OCI-M2 (cell line): Measurements from ENCODE around the gene DDR1.
A peak's percentile ranks its signal among the peaks of the same experiment; 100 is the strongest.
"Not testable (repeated sequence)": the region's sequence is repeated elsewhere in the genome, so short reads cannot be mapped to it uniquely, and the experiment has no call there.

Source experiments
- DNase-seq: peaks from one replicate; lab custom pipeline; 2025; ENCODE audit not compliant: unreplicated experiment; lab: John Stamatoyannopoulos, UW

The DDR1 gene

GRCh38 chr6:30854285-30855040 is 29.9 kb upstream of the DDR1 start:
- no peak for DNase-seq

DNA sequence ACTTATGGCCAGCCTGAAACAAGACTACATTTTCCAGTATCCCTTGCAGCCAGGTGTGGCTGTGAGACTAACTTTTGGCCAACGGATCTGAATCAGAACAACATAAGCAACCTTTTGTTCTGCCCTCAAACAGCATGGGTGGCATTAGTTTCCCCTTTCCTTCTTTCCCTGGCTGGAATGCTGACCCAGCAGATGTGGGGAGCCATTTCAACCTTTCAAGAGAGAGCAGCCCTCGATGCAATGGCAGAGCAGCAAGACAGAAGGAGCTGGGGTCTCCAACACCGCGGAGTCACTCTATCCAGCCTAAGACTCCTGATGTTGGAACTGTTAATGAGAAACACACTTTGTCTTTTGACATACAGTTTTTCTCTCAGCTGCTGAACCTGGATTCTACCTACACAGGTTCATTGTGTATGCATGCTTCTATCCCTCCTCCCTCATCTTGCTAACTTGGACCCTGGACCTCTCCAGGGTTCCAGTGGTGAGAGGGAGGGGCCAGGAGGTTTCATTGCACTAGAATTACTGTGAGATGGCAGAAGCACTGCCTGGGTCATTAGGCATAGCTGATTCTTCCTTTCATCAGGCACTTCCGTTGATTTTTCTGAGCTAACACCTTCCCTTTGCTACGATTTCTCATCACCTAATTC is 28.8 kb upstream of the DDR1 start:
- no peak for DNase-seq

GRCh38 chr6:30857112-30857511 is 27.2 kb upstream of the DDR1 start:
- DNase-seq = no peak

DNA sequence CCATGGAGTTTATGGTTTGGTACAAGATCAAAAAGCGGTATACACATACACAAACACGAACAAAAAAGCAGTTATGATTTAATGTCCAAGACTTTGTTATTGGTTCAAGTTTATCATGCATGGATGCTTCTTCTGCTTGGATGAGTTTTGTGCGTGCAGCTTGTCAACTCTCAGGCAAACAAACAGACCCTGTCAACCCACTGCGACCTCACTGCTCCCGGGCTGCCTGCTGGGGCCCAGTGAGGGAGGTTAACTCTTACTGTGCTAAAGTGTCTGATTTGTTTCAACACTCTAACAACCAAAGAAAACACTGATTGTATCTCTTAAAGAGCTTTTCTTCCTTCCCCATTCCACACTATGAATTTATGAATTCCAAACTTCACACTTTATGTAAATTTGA is 26.8 kb upstream of the DDR1 start:
- DNase-seq = no peak

- not testable (repeated sequence) for DNase-seq
Observed at GRCh38 chr6:30859726-30860125, 24.6 kb upstream of the DDR1 start.

- no peak for DNase-seq
Observed at GRCh38 chr6:30861257-30862048, 22.9 kb upstream of the DDR1 start.

GRCh38 chr6:30862156-30862875 is 22.0 kb upstream of the DDR1 start:
- DNase-seq = no peak

- no peak for DNase-seq
Observed at GRCh38 chr6:30864325-30864724, 20.0 kb upstream of the DDR1 start.

- not testable (repeated sequence) for DNase-seq
Observed at GRCh38 chr6:30869241-30869749, 15.0 kb upstream of the DDR1 start.

GRCh38 chr6:30870546-30870945 is 13.8 kb upstream of the DDR1 start:
- DNase-seq = no peak

DNA sequence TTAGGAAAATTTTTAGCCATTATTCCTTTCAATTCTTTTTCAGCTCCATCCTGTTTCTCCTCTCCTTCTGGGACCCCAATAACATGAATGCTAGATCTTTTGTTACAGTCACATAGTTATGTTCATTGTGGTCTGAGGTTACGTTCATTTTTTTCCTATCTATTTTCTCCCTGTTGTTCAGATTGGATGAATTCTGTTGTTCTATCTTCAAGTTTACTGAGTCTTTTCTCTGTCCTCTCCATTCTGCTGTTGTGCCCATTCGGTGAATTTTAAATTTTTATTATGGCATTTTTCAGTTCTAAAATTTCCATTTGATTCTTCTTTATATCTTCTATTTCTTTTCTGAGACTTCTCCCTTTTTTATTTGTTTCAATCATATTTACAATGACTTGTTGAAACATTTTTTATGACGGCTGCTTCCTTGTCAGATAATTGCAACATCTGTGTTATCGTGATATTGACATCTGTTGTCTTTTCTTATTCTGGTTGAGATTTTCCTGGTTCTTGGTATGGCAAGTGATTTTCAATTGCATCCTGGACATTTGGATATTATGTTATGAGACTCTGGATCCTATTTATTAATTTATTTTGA is 12.6 kb upstream of the DDR1 start:
- no peak for DNase-seq

- no peak for DNase-seq
Observed at GRCh38 chr6:30873137-30873640, 11.1 kb upstream of the DDR1 start.

- not testable (repeated sequence) for DNase-seq
Observed at GRCh38 chr6:30873795-30874194, 10.5 kb upstream of the DDR1 start.

DNA sequence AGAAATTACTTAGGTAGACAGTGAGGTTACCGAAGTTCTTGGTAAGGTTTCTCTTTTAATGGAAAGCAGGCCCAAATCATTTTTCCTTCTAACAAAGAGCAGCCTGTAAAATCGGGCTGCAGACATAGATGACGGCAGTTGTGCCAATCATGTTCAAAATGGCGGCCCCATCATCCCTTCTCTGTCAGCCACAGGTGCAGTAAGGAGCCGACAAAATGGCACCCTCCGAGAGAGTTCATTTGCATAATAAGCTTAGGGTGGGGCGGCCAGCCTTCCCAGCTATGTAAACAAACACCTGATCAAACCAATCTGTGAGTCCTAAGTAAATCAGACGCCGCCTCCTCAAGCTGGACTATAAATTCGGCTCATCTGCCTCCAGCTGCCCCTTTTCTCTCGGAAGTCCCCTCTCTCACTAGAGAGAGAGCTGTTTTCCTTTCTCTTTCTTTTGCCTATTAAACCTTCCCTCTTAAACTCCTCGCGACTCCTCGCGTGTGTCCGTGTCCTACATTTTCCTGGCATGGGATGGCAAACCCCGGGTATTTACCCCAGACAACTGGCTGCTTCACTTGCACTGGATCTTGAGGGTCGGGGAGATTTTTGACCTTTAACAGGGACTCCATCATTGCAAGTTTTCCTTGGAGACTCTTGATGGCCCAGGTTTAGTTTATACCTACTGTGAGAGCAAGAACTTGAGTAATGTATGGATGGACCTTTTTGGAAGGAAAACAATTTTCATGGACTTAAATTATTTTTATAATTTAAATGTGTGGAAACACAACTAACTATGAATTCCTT is 8.9 kb upstream of the DDR1 start:
- no peak for DNase-seq

GRCh38 chr6:30876039-30876730 is 8.1 kb upstream of the DDR1 start:
- DNase-seq = no peak

DNA sequence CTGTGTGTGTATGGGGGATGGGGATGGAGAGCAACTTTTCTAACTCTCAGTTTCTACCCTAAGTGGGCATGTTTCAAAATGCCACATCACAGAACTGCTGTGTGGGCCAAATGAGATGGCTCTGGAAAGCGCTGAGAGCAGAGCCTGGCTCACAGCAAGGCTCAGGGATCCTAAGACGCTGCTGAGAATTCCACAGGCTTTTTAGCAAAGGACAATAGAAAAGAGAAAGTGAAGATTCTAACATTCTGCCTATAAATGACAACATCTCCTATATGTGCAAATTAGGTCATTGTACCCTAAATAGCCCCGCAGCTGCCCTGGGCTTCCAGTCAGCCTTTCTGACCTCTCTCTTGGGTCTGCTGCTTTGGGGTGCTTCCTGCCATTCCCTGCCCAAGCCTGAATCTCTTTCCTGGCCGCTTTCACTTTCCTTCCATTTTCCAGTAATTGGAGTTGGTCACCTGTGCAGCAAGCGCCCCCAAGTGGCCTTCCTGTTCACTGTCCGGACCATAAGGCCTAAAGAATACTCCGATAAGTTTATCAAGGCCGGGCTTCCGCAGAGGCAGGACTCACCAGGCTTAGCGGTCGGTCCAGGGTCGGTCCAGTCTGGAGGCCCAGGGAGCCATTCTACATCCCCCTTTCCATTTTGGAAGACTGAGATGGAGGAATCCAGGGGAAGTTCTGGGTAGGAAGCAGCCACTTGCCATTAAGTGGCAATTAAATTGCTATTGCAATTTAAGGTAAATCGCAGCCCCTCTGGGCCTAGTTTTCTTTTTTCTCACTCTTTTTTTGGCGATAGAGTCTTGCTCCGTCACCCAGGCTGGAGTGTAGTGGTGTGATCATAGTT is 6.7 kb upstream of the DDR1 start:
- peak; percentile 67 for DNase-seq

DNA sequence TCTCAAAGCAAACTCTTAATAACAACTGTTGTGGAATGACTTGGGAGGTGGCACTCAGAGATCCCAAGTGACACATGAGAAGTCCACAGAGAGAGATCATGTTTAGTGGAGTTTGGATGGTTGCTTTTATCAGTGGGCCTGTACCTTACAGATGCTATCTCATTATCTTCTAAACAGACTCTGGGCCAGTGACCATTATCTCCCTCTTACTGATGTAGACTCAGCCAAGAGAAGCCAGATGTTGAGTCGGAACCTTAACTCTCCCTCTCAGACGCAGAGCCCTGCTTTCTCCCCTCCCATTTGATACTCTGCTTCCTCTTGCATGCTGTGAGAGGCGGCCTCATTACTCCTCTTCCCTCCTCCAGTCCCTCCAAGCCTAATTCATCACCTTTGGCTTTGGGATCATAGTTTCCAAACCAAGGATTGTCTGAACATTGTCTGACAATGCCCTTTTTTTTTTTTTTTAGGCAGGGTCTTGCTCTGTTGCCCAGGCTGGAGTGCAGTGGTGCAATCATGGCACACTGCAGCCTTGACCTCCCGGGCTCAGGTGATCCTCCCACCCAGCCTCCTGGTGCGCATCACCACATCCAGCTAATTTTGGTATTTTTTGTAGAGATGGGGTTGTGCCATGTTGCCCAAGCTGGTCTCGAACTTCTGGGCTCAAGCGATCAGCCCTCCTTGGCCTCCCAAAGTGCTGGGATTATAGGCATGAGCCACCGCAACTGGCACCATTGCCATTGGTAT is 4.5 kb upstream of the DDR1 start:
- DNase-seq = no peak
